Ishikawa (cell line): ENCODE measurements around the gene COX4I1.

Source experiments
- CEBPB ChIP-seq: IDR thresholded peaks from 2 replicates; pipeline ENCODE4 v1.6.1; 2012
- CREB1 ChIP-seq: IDR thresholded peaks from 2 replicates; pipeline ENCODE4 v1.6.1; 2012; ENCODE audit warnings: low read depth
- EGR1 ChIP-seq: IDR thresholded peaks from 2 replicates; pipeline ENCODE4 v1.6.1; 2012
- EP300 ChIP-seq: IDR thresholded peaks from 2 replicates; pipeline ENCODE4 v1.6.1; 2012; ENCODE audit warnings: borderline replicate concordance
- FOXM1 ChIP-seq: IDR thresholded peaks from 2 replicates; pipeline ENCODE4 v1.6.1; 2012; ENCODE audit warnings: low read depth, borderline replicate concordance
- MAX ChIP-seq: IDR thresholded peaks from 2 replicates; pipeline ENCODE4 v1.6.1; 2012
- NFIC ChIP-seq: IDR thresholded peaks from 2 replicates; pipeline ENCODE4 v1.6.1; 2012
- RAD21 ChIP-seq: IDR thresholded peaks from 2 replicates; pipeline ENCODE4 v1.6.1; 2012; ENCODE audit warnings: low read depth
- REST ChIP-seq: IDR thresholded peaks from 2 replicates; pipeline ENCODE4 v1.6.1; 2012; ENCODE audit warnings: low read depth, mild to moderate bottlenecking
- TAF1 ChIP-seq: IDR thresholded peaks from 2 replicates; pipeline ENCODE4 v1.6.1; 2012; ENCODE audit warnings: low read depth, mild to moderate bottlenecking
- TCF12 ChIP-seq: IDR thresholded peaks from 2 replicates; pipeline ENCODE4 v1.6.1; 2012; ENCODE audit warnings: low read depth
- TEAD4 ChIP-seq: IDR thresholded peaks from 2 replicates; pipeline ENCODE4 v1.6.1; 2012
- YY1 ChIP-seq: IDR thresholded peaks from 2 replicates; pipeline ENCODE4 v1.6.1; 2012; ENCODE audit warnings: low read depth
- ZBTB7A ChIP-seq: IDR thresholded peaks from 2 replicates; pipeline ENCODE4 v1.6.1; 2012; ENCODE audit warnings: low read depth
- TF ChIP-seq, protein P1 (sequence below): IDR thresholded peaks from 2 replicates; pipeline ENCODE4 v1.6.1; 2012

Gene COX4I1

GRCh38 chr16:85782451-85782850 is 17.0 kb upstream of the COX4I1 start:
- TF ChIP-seq CEBPB (no peak), NFIC (no peak), TAF1 (no peak), YY1 (no peak), EP300 (no peak), TEAD4 (no peak), TCF12 (no peak), RAD21 (no peak), CREB1 (no peak), MAX (no peak), ZBTB7A (no peak)
- TF ChIP-seq, protein P1, sequence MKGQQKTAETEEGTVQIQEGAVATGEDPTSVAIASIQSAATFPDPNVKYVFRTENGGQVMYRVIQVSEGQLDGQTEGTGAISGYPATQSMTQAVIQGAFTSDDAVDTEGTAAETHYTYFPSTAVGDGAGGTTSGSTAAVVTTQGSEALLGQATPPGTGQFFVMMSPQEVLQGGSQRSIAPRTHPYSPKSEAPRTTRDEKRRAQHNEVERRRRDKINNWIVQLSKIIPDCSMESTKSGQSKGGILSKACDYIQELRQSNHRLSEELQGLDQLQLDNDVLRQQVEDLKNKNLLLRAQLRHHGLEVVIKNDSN, result no peak

DNA sequence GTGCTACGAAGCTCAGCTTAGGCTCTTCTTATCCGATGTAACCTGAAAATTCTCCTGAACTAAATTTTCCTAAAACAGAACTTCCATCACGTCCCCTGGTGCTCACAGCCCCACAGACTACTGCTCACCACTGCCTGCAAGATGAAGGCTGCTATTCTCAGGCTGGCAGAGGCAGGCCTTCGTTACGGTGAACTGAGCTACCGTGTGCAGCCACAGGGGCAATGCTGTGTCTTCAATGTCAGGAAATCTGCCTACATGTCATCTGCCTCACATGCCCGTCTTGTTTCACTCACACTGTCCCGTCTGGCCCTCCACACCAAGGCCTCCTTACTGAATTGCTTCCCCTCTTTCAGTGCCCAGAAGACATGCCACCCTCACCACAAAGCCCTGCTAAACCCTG is 16.1 kb upstream of the COX4I1 start:
- TF ChIP-seq, protein P1, result no peak
- no peak for TF ChIP-seq EP300

GRCh38 chr16:85784813-85785212 is 14.7 kb upstream of the COX4I1 start:
- TF ChIP-seq YY1 (no peak), NFIC (no peak), EP300 (no peak), CREB1 (no peak), TCF12 (no peak)
- TF ChIP-seq, protein P1, result no peak

DNA sequence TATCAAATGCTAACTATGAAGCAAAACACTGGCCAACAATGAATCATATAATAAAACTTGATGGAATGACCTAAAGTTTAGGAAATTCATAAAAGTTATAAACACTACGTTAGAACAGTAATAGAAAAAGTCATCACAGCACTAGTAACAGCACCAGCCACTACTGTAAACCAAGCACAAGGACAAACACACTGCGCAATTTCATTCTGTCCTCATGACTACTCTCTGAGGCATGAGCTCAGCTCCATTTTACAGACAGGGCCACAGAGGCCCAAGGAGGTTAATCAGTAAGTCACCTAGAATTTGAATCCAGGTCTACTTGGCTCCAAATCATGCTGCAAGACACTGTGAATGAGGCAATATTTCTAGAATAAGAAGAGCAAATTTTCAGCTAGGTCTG is 13.6 kb upstream of the COX4I1 start:
- no peak for TF ChIP-seq ZBTB7A
- no peak for TF ChIP-seq YY1
- TF ChIP-seq, protein P1, result no peak
- no peak for TF ChIP-seq TEAD4
- TF ChIP-seq CEBPB, result no peak
- TF ChIP-seq MAX, result no peak
- TF ChIP-seq NFIC, result no peak
- no peak for TF ChIP-seq CREB1
- no peak for TF ChIP-seq EGR1
- no peak for TF ChIP-seq TCF12

GRCh38 chr16:85788819-85789218 is 10.7 kb upstream of the COX4I1 start:
- TF ChIP-seq EGR1 (no peak), TCF12 (no peak), TEAD4 (no peak), RAD21 (no peak), FOXM1 (no peak), MAX (no peak), NFIC (no peak), ZBTB7A (no peak)

DNA sequence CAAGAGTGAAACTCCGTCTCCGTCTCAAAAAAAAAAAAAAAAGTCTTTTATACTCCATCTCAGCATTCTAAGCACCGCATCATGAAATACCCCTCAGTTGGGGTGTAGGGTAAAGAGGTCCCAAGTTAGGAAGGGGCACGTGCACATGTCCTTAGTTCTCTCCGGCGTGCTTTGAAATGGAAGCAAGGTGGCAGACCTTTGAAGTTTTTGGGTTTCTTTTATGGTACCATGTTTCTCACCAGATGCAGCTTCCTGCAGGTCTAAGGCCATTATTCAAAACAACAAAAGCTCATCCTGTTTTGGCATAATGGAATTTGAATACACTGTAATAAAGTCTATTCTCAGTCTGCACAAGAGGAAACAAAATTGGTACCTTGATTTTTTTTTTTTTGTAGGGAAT is 9.7 kb upstream of the COX4I1 start:
- TF ChIP-seq FOXM1 (no peak), REST (no peak), MAX (no peak), RAD21 (no peak), NFIC (no peak), CEBPB (no peak), TAF1 (no peak), YY1 (no peak), EGR1 (no peak), ZBTB7A (no peak), CREB1 (no peak), TEAD4 (no peak), TCF12 (no peak), EP300 (no peak)
- TF ChIP-seq, protein P1, result no peak
